Measurements from ENCODE around the gene TM4SF18.
A peak's percentile ranks its signal among the peaks of the same experiment; 100 is the strongest.
"Not testable (repeated sequence)": the region's sequence is repeated elsewhere in the genome, so short reads cannot be mapped to it uniquely, and the experiment has no call there.

TM4SF18 gene

GRCh38 chr3:149368201-149368673 lies 34.8 kb upstream of the TM4SF18 start:
- DNase-seq = no peak

- peak; percentile 25 for DNase-seq
Measured at GRCh38 chr3:149366941-149367840, 33.8 kb upstream of the TM4SF18 start.

DNA sequence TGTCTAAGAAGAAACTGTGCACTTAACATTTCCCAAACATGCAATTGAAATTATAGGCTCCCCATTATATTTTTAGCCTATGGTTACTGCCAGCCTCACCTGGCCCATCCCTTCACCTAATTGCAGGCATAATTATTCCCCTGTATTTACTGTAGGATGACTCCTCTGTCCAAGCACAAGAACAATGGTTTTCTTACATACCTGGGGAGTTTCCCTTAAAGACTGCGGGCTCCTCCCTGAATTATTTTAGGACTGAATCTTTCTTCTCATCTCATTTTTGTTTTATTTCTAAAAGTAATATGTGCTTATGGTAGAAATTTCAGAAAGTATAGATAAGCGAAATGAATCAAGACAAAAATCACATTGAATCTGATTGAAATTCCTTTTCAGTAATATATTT lies 32.6 kb upstream of the TM4SF18 start:
- no peak for DNase-seq

- no peak for DNase-seq
Measured at GRCh38 chr3:149364624-149365023, 31.2 kb upstream of the TM4SF18 start.

GRCh38 chr3:149363053-149363452 lies 29.6 kb upstream of the TM4SF18 start:
- DNase-seq = no peak

DNA sequence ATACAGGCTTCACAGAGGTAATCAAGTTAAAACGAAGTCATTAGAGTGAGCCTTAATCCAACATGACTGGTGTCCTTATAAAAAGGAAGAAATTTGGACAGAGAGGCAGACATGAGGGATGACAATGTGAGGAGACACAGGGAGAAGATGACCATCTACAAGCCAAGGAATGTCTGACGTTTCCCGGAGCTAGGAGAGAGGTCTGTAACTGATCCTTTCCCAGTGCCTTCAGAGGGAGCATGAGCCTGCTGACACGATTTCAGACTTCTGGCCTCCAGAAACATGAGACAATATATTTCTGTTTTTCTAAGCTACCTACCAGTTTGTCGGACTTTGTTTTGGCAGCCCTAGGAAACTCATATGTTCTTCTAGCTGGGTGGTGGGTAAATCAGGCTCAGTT lies 28.9 kb upstream of the TM4SF18 start:
- no peak for DNase-seq

DNA sequence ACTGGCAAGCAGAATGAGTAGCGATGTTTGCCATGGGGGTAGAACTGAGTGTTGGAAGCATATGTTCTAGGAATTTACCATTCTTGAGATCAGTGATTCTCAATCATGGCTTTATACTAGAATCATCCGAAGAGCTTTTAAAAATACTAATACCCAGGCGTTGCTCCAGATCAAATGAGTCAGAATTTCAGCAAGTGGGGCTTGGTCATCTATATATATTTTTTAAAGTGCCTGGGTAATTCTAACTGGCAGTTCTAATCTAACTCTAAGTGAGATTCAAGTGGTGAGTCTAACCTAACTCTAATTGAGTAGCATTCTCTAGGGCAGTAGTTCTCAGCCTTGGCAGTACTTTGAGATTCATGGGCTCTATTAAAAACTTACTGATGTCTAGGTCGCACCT lies 23.2 kb upstream of the TM4SF18 start:
- no peak for DNase-seq

DNA sequence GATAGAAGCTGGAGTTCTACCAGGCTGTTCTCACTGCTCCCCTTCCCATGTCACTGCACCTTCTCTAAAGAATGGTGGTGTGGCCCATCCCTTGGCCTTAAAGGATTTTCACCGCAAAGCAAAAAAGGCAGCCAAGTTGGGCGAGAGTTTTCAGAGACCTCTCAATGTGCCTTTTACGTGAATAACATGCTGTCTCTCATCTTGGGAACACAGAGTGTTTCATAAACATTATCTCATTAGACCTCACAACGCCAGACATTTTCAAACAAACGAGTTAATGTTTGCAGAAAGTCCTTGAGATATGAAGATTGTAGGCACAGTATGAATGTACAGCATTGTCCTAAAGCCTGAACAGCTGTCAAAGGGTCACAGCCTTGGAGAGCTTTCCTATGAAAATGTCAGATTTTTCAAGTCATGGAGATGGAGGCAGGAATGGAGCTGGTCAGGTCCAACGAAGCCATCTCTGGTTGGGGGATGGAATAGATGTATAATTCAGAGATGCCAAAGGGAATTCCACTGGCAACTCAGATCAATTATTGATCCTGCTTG lies 22.7 kb upstream of the TM4SF18 start:
- no peak for DNase-seq

GRCh38 chr3:149353581-149354184 lies 20.2 kb upstream of the TM4SF18 start:
- no peak for DNase-seq

DNA sequence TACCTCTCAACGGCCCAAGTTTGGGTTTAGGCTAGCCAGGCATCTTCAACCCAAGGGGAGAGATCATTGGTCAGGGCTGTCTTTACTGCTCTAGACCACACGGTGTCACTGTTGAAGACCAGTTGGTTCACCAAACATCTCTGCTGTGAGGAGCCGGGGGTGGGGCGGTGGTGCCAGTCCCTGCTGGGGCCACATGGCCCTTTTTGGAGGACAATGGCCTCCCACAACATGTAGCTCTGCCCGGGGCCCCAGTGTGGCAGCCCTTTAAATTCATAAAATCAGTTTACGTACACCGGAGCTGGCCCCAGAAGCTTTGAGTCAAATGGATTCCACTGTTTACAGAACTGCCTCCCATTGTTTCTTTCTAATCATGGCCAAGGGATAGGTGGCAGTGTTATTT lies 19.1 kb upstream of the TM4SF18 start:
- DNase-seq = peak; percentile 45

GRCh38 chr3:149343951-149344350 lies 10.5 kb upstream of the TM4SF18 start:
- DNase-seq = peak; percentile 4

- DNase-seq = no peak
Measured at GRCh38 chr3:149342413-149343380, 9.3 kb upstream of the TM4SF18 start.

GRCh38 chr3:149340310-149340933 lies 7.0 kb upstream of the TM4SF18 start:
- no peak for DNase-seq

GRCh38 chr3:149339931-149340309 lies 6.5 kb upstream of the TM4SF18 start:
- no peak for DNase-seq

GRCh38 chr3:149337486-149337885 lies 4.0 kb upstream of the TM4SF18 start:
- not testable (repeated sequence) for DNase-seq

GRCh38 chr3:149336925-149337324 lies 3.5 kb upstream of the TM4SF18 start:
- DNase-seq = no peak

DNA sequence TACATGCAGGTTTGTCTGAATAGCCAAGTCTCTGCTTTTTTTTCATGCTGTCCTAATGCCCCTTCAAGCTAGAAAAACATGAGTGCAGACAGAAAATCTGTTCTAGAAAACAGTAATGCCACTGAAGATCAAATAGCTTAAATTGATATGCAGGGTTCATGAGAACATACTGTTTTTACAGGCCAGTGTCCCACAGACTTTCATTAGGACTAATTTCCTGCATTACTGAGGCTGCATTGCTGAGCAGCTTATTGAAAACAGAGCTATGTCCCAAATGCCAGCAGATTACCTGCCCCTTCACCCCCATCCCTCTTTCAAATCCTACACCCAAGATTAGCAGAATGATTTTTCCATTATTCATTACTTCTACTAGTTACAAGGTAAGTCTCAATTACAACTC lies 665 bp downstream of the TM4SF18 start:
- DNase-seq = no peak

DNA sequence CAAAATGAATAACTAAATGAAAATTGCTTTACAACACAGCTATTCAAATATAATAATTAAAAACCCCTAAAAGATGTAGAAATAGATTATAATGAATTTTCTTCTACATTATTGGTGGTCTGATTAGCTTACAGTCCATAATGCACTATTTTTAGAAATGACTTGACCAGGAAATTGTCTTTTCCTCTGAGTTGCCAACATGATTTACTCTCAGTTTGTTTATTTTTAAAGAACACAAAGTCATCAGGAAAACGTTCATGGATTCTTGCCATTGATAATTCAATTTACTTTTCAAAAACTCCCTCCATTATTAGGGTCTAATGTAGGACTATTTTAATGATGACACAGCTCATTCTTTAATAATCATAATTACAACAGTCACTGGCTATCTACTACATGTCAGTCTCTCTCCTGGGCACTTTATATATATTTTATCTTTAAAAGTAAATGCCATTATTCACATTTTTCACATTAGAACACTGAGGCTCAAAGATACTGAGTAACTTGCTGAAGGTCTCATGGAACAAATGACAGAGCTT lies 1.1 kb downstream of the TM4SF18 start:
- no peak for DNase-seq

DNA sequence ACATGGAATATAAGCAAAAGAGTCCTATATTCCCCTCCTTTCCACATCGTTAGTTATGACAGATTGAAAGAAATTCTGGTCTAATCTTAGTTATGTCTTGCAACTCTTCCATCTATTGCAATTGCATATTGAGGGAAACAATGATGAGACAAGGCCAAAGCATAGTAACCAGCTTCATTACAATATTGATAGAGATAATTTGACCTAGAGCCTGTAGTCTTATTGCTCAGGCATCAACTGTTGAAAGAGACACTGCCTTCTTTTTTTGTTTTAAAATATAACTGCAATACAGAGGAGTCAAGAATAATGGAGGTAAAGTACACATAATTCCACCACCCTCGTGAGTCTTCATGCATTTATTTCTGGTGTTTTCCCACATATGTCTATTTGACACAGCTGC lies 2.0 kb downstream of the TM4SF18 start:
- no peak for DNase-seq

DNA sequence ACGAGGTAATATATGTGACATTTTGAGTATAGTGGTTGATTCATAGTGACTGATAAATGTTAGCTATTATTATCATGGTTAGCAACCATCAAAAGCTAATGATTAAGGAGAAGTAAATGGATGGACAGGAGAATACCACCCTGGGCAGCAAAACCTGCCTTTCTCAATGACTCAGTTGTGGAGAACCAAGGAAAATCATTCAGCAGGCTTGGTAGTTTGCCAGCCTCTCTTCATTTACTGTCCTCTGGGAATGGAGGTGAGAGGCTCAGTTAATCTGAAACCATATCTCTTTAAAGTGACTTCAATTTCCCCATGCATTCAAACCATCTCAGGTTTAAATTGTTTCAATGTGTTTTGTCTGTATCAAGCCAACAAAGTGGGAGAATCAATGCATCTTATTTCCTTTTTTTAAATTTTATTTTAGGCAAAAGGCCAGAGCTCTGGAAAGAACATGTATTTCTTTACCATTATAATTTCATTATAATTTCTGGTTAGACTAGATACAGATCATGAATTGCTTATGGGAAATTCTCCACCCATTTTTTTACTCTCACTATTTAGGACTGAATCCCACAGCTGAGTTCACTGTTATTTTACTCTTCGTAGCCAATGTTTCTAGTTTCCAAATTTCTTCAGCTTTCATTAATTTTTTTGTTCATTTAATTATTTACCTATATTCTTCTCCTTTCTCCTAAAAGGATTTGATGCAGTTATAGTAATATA lies 2.7 kb downstream of the TM4SF18 start:
- no peak for DNase-seq

- DNase-seq = no peak
Measured at GRCh38 chr3:149327156-149327555, 6.3 kb downstream of the TM4SF18 start.

All from activated CD4-positive, alpha-beta T cell treated with anti-CD3 and anti-CD28 coated beads, Interleukin-2, amount 50 U/mL, for 16 hours (primary cell).